ENCODE results near the gene CLIC6.

The CLIC6 gene

DNA sequence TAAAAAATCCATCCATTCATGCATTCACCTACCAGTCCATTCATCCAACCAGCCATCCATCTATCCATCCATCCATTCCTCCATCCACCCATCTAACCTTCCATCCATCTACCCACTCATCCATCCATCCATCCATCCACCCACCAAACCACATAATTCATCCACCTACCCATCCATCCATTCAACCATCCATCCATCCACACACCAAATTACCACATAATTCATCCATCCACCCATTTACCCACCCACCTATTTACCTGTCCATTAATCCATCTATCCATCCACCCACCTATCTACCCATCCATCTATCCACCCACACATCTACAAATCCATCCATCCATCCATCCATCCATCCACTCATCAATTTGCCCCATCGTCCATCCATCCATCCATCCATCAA lies 71.4 kb downstream of the CLIC6 start:
- H3K4me3 Mint-ChIP-seq, result no peak overlapping the region
- no peak overlapping the region for H3K27ac Mint-ChIP-seq
- H3K9me3 Mint-ChIP-seq, result no peaks in the 10 kb centered on the region

DNA sequence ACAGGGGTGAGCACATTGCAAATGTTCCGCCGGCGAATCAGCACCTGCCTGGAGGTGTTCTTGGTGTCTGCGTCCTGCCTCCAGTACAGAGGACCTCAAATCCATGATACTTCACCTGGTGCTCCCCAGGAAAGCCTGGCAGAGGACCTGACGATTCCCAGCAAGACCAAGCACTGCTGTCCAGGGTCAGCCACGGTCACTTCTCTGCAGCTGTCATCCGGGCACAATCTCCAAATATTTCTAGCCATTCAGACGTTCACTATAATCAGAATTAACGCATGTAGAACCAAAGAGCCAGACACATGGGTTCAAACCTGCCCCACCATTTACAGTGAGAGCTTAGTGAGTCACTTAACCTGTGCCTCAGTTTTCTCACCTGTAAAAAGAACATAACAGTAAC lies 74.5 kb downstream of the CLIC6 start:
- H3K9me3 Mint-ChIP-seq, result no peaks in the 10 kb centered on the region
- DNase-seq, result no peak
- peaks cover 7% of the 10 kb centered on the region for H3K4me1 Mint-ChIP-seq (ENCODE audit: low read depth)
- peaks cover 18% of the 10 kb centered on the region for H3K27me3 Mint-ChIP-seq
- H3K4me3 Mint-ChIP-seq, result no peak overlapping the region
- H3K36me3 Mint-ChIP-seq (ENCODE audit: low read depth), result no peaks in the 10 kb centered on the region
- no peak overlapping the region for H3K27ac Mint-ChIP-seq

More for the DNA sequence above, 71.4 kb downstream of the CLIC6 start:
- Mint-ChIP-seq H3K36me3 (ENCODE audit: low read depth) (no peaks in the 10 kb centered on the region), H3K27me3 (peaks cover 26% of the 10 kb centered on the region), H3K4me1 (ENCODE audit: low read depth) (peaks cover under 1% of the 10 kb centered on the region)
- DNase-seq, result no peak

DNA sequence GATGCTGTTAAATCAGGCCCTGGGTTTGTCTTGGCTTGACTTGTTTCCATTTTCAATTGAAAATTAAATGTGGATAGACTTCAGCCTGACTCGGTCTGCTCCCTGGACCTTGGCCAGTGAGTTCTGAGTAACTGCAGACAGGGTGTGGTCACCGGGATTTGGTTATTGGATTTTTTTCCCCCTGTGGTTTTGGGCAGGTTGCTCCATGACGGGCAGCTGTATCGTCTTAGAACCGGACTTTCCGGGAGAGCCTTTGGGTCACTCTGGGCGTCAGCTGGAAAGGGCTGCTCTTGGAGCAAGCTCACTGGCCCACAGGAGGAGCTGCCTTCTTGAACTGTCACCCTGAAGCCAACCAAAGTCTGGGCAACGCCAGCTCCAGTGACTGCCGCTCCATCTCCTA lies 75.0 kb downstream of the CLIC6 start:
- Mint-ChIP-seq H3K9me3 (no peaks in the 10 kb centered on the region), H3K36me3 (ENCODE audit: low read depth) (no peaks in the 10 kb centered on the region), H3K4me3 (no peak overlapping the region), H3K4me1 (ENCODE audit: low read depth) (peaks cover 7% of the 10 kb centered on the region), H3K27me3 (peaks cover 18% of the 10 kb centered on the region), H3K27ac (no peak overlapping the region)
- no peak for DNase-seq

DNA sequence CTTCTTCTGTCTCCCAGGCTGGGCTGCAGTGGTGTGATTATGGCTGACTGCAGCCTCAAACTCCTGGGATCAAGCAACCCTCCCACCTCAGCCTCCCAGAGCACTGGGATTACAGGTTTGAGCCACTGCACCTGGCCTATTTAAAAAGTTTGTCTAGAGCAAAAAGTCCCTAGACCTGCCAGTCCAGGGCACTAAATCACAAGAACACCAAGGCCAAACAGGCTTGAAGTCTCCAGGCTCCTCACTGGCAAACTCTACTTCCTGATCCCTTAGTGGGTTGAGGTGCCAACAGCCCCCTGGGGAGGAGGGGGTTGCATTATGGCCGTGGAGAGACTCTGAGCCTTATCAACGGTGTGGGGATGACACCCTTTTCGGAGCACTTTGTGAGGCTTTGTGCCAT lies 76.0 kb downstream of the CLIC6 start:
- H3K36me3 Mint-ChIP-seq (ENCODE audit: low read depth), result no peaks in the 10 kb centered on the region
- H3K27me3 Mint-ChIP-seq, result peaks cover 18% of the 10 kb centered on the region
- H3K4me3 Mint-ChIP-seq, result no peak overlapping the region

DNA sequence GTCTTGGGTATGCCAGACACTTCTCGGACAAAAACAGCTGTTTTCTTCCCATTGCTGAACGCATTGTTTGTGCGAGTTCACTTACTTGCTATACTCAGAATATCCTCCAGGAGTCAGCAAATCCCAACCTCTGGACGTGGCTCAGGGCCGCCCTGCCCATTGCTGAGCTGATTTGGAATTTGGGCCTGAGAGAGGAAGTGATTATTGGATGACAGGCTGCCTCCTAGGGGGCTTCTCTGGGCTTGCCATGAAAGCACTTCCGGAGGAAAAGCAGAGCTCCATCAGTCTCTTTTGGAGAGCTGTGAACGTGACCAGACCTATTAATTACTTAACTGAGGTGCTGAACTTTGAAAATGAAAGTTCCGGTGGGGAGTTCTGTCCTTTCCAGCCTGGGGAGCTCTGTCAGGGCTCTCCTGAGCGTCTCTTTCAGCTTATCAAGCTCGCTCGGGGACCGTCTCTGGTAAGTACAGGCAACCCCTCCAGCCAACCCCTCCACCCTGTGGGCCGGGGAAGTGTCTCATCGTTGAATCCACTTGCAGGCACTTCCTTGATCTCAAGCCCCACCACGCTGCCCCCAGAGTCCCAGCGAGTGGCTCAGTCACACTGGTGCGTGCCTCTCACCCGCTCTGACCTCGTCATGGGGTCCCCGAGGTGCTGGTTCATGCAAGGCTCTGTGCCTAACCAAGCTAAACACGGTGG lies 76.9 kb downstream of the CLIC6 start:
- peak overlapping the region; percentile 52 for H3K4me3 Mint-ChIP-seq
- peak; percentile 71 for DNase-seq
- no peaks in the 10 kb centered on the region for H3K9me3 Mint-ChIP-seq
- peaks cover 18% of the 10 kb centered on the region for H3K27me3 Mint-ChIP-seq
- peak overlapping the region; percentile 84 for H3K27ac Mint-ChIP-seq
- H3K36me3 Mint-ChIP-seq (ENCODE audit: low read depth), result no peaks in the 10 kb centered on the region
- H3K4me1 Mint-ChIP-seq (ENCODE audit: low read depth), result peaks cover 7% of the 10 kb centered on the region

More for the DNA sequence above, 76.0 kb downstream of the CLIC6 start:
- peaks cover 7% of the 10 kb centered on the region for H3K4me1 Mint-ChIP-seq (ENCODE audit: low read depth)
- H3K27ac Mint-ChIP-seq, result no peak overlapping the region
- H3K9me3 Mint-ChIP-seq, result no peaks in the 10 kb centered on the region
- no peak for DNase-seq

DNA sequence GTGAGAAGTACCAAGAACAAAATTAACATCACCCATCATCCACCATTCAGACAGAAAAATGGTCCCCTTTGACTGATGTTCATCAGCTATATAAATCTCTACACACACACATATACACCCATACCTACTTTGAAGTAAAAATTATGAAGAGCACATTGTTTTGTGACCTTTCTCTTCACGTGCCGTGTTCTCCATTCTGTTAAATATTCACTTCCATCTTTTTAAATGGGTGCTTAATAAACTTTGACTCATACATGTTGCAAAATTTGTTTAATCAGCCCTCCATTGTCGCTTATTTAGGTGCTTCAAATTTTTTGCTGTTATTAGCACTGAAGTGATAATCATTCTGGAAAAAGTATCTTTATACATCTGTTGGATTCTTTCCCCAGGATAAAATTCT lies 80.1 kb downstream of the CLIC6 start:
- no peak overlapping the region for H3K4me3 Mint-ChIP-seq
- H3K9me3 Mint-ChIP-seq, result no peaks in the 10 kb centered on the region
- H3K36me3 Mint-ChIP-seq (ENCODE audit: low read depth), result no peaks in the 10 kb centered on the region
- H3K4me1 Mint-ChIP-seq (ENCODE audit: low read depth), result peaks cover 7% of the 10 kb centered on the region
- no peak overlapping the region for H3K27ac Mint-ChIP-seq
- H3K27me3 Mint-ChIP-seq, result peaks cover 13% of the 10 kb centered on the region
- DNase-seq, result no peak

DNA sequence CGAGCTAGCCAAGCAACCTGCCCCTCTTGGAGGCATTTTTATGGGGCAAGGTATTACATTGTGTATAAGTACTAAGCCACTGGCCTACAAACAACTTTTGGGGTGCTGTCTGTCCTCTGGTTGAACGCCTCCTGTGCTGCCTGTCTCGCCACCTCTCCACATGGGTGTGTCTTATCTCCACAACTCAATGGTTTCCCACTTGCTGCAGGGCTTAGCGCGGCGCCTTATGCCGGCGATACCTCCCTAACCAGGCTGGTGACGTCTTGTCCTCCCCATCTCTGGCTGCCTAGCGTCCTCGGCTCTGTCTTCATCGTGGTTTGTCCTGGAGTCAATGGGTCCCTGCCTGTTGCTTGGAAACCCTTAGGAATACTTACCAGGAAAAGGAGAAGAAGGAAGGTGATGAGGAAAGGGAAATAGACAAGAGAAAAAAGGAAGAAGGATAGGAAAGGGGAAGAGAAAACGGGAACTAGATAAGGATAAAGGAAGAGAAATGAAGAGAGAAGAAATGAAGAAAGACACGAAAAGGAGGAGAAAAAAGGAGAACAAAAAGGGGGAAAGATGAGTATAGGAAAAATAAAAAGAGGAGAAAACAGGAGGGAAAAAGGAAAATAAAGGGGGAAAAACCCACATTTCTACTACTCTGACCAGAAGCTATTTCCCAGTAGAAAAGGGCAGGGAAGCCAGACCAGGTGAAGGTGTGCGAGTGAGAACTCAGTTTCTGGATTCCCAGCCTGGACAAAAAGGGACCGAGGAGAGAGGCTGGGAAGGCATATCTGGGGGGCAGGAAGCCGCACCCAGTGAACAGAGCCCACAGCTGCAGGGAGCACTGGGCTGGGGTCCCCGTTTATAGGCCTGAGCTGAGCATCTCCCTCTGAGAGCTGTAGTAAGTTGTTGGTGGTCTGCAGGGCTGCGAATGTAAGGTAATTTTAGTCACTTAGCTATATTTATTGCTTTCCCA lies 86.2 kb downstream of the CLIC6 start:
- no peak overlapping the region for H3K27ac Mint-ChIP-seq
- H3K27me3 Mint-ChIP-seq, result peaks cover 20% of the 10 kb centered on the region
- no peak overlapping the region for H3K4me3 Mint-ChIP-seq
- H3K36me3 Mint-ChIP-seq (ENCODE audit: low read depth), result no peaks in the 10 kb centered on the region
- no peaks in the 10 kb centered on the region for H3K9me3 Mint-ChIP-seq
- no peaks in the 10 kb centered on the region for H3K4me1 Mint-ChIP-seq (ENCODE audit: low read depth)
- no peak for DNase-seq

DNA sequence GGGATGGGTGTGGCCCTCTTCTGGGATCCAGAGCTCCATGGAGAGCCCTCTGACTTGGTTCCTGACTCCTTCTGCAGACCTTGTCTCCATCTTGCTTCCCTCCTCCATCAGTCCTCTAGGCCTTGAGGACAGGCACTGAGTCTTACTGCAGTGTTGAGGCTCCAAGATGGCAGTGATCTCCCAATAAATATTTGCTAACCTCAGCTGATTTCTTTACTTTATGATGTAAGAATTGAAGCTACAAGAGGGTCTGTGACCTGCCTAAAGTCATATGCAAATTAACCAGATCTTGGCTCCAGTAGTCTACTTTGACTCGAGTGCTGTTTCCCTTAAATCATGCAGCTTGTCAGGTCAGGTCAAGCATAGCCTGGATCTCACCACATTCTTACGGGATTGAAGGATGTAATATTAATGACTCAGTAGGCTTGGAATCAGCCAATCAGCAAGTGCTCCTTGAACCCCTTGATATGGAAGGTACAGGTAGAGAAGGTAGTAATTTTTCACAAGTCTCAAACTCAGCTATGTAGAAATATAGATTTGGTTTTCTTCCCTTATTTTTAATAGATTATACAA lies 93.0 kb downstream of the CLIC6 start:
- DNase-seq, result no peak
- Mint-ChIP-seq H3K27me3 (no peaks in the 10 kb centered on the region), H3K27ac (no peak overlapping the region), H3K9me3 (peaks cover 2% of the 10 kb centered on the region), H3K36me3 (ENCODE audit: low read depth) (no peaks in the 10 kb centered on the region), H3K4me1 (ENCODE audit: low read depth) (no peaks in the 10 kb centered on the region), H3K4me3 (no peak overlapping the region)

DNA sequence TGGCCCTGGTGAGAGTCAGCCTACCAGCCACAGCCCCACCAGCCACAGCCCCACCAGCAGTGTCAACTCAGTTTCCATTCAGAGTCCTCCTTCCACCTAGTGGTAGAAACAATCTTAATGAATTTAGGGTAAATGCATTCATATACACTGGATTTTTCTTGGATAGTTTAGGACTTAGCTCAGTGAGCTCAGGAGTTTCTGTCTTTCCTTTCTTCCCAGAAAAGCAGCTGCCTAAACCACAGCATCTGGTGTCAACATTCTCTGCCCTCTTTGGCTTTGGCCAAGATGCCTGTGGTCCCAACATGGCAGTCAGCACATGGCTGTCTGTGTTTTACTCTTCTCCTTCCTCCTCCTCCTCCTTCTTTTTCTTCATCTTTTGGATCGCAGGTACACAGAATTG lies 94.0 kb downstream of the CLIC6 start:
- no peak for DNase-seq
- Mint-ChIP-seq H3K4me3 (no peak overlapping the region), H3K36me3 (ENCODE audit: low read depth) (no peaks in the 10 kb centered on the region), H3K27me3 (no peaks in the 10 kb centered on the region), H3K9me3 (peaks cover 2% of the 10 kb centered on the region), H3K27ac (no peak overlapping the region), H3K4me1 (ENCODE audit: low read depth) (no peaks in the 10 kb centered on the region)

DNA sequence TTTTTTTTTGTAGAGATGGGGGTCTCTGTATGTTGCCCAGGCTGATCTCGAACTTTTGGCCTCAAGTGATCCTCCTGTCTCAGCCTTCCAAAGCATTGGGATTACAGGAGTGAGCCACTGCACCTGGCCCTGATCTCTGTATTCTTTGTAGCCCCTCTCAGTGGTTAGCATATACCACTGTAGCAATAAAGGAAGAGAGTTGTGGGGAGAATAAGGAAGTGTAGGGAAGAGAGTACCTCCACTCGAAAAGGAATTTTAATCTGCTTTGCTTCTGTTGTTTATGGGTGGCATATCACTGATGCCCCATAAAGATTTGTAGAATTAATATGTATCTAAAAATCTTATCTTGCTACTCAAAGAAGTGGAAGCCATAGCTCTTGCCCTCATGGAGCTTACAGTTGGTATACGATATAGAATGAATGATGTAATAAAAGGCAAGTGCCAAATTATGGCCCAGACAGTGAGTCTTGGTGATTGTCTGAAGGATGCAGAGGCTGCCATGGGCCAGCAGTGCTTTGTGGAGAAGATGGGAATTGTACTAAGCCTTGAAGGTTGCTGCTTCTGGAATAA lies 96.0 kb downstream of the CLIC6 start:
- Mint-ChIP-seq H3K9me3 (peaks cover 2% of the 10 kb centered on the region), H3K36me3 (ENCODE audit: low read depth) (no peaks in the 10 kb centered on the region), H3K27me3 (no peaks in the 10 kb centered on the region), H3K4me3 (no peak overlapping the region), H3K27ac (no peak overlapping the region), H3K4me1 (ENCODE audit: low read depth) (no peaks in the 10 kb centered on the region)
- DNase-seq, result no peak

DNA sequence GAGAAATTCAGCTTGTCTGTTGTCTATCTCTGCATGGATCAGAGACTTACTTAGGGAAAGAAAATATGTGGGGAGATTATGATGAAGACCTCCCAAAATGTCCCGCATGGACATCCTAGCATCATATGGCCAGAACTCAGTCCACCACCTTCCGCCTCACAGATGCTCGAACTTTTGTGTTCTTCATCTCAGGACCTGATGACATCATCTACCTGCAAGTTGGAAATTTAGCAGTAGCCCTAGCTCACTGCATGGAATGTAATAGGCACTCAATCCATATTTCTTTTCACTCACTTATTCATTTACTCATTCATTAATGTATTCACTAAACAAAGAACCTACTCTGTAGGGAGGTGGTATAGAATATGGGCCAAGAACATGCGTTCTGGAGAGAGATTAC lies 96.8 kb downstream of the CLIC6 start:
- Mint-ChIP-seq H3K36me3 (ENCODE audit: low read depth) (no peaks in the 10 kb centered on the region), H3K27me3 (no peaks in the 10 kb centered on the region), H3K4me1 (ENCODE audit: low read depth) (no peaks in the 10 kb centered on the region), H3K9me3 (peaks cover 2% of the 10 kb centered on the region), H3K27ac (no peak overlapping the region), H3K4me3 (no peak overlapping the region)
- DNase-seq, result no peak

DNA sequence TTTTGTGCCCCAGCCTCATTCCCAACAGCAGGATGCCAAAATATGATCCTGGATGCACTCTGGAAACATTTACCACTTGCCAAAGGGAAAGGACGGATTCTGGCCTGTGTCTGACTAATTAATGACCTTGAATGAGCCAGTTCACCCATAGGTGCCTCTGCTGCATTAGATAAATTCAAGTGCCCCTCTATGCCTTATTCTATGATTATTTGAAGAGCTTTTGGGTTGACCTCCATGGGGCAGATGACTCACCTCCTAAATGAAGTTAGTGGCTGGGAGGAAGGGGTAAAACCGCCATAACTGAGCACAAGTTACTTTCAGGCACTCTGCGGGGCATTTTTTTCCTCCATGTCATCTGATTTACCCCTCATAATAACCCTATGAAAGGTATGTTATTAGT lies 98.1 kb downstream of the CLIC6 start:
- Mint-ChIP-seq H3K4me1 (ENCODE audit: low read depth) (no peaks in the 10 kb centered on the region), H3K9me3 (peaks cover 2% of the 10 kb centered on the region), H3K36me3 (ENCODE audit: low read depth) (no peaks in the 10 kb centered on the region), H3K27ac (no peak overlapping the region), H3K4me3 (no peak overlapping the region), H3K27me3 (no peaks in the 10 kb centered on the region)
- no peak for DNase-seq
